HFF-Myc (cell line): ENCODE results near the gene PRKCE.
"Not testable (repeated sequence)": the region's sequence is repeated elsewhere in the genome, so short reads cannot be mapped to it uniquely, and the experiment has no call there.

Source experiments
- DNase-seq: peaks from one replicate; pipeline ENCODE4 v3.0.0-alpha.2; 2011; ENCODE audit warnings: low read depth; ENCODE audit errors: extremely low read depth
- H3K4me3 ChIP-seq: replicated peaks from 2 replicates; pipeline ENCODE4 v1.5.1; 2011; ENCODE audit warnings: low read depth, mild to moderate bottlenecking, control low read depth, low read length
- CTCF ChIP-seq: IDR thresholded peaks from 2 replicates; pipeline ENCODE4 v1.5.1; 2012; ENCODE audit warnings: mild to moderate bottlenecking, low read depth, low read length, control low read depth; ENCODE audit errors: missing control alignments

Gene PRKCE

GRCh38 chr2:45711224-45711623 is 59.7 kb downstream of the PRKCE start:
- no peak for DNase-seq

DNA sequence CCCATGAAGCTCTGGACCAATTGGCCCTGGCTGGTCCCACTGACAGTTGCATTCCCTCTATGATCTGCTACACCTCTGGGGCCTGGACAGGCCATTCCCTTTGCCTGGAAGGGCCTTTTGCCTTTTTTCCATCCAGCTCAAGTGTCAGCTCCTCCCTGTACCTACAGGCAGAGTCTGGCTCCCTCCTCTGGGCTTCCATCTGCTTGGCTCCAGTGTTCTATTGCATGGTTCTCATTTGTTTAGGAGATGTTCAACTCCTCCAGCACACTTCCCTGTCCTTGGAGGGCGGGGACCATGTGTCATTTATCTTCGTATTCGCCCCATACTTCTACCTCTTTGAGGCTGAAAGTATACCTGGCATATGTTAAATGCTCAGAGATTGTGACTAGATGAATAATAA is 61.1 kb downstream of the PRKCE start:
- TF ChIP-seq CTCF, result no peak
- H3K4me3 ChIP-seq, result no peak overlapping the region
- DNase-seq, result no peak

More at GRCh38 chr2:45711224-45711623, 59.7 kb downstream of the PRKCE start:
- H3K4me3 ChIP-seq, result no peak overlapping the region
- TF ChIP-seq CTCF, result no peak

DNA sequence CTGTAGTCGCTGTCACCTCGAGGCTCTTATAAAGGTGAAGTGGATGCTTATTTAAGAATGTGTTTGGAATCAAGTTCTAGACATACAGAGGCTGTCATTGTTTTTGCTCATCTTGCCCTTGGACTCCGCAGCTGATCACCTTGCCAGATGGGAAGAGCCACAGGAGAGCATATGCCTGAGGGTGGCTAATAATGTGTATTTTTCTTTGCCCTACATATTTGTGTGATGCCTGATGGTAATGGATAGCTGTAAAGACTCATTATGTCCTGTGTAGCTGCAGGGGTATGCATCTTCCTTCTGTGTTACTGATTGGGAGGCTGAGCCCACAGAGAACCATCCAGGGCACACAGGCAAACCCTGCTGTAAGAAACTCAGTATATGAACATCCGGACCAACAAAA is 61.7 kb downstream of the PRKCE start:
- H3K4me3 ChIP-seq, result no peak overlapping the region
- no peak for TF ChIP-seq CTCF
- DNase-seq, result no peak

- no peak overlapping the region for H3K4me3 ChIP-seq
- DNase-seq, result no peak
- no peak for TF ChIP-seq CTCF
Observed at GRCh38 chr2:45713591-45713990, 62.1 kb downstream of the PRKCE start.

- DNase-seq, result no peak
- H3K4me3 ChIP-seq, result no peak overlapping the region
- no peak for TF ChIP-seq CTCF
Observed at GRCh38 chr2:45714679-45715078, 63.2 kb downstream of the PRKCE start.

DNA sequence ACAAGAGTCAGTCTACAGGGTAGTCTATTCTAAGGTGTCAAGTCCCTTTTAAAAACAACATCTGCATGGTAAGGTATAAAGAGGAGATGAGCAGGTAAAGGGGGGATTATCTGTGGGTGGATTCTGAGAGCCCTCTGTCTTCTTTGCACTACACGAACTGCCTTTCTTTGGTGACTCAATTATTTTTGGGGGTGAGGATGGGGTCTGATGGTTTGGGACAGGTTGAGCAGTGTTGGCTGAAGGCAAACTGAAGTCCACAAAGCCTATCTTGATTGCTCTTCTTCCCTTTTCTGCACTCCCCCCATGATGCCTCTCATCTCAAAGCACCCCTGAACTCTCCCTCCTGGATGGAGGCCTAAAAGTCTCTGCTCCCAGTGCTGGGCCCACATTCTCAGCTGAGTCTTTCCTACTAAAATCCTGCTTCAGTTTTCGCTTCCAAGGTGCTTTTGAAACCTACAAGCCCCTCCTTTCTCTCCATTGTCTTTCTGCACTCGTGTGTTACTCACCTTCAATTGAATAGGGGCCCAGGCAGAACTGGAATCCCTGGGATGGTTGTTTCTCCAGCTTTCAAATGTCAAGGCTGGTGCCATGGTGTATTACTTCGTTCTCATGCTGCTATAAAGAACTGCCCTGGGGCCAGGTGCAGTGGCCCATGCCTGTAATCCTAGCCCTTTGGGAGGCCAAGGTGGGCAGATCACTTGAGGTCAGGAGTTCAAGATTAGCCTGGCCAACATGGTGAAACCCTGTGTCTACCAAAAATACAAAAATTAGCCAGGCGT is 64.3 kb downstream of the PRKCE start:
- TF ChIP-seq CTCF, result no peak
- H3K4me3 ChIP-seq, result no peak overlapping the region
- no peak for DNase-seq

DNA sequence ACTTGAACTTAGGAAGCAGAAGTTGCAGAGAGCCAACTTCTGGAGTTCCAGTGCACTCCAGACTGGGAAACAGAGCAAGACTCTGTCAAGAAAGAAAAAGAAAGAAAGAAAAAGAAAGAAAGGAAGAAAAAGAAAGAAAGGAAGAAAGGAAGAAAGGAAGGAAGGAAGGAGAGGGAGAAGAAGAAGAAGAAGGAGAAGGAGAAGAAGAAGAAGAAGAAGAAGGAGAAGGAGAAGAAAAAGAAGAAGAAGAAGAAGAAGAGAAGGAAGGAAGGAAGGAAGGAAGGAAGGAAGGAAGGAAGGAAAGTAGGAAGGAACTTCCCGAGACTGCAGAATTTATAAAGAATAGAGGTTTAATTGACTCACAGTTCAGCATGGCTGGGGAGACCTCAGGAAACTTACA is 65.0 kb downstream of the PRKCE start:
- H3K4me3 ChIP-seq, DNase-seq: not testable (repeated sequence)
